HepG2 (cell line): Measurements from ENCODE around the gene POSTN. TPM values are rescaled to one million over a fixed set of nuclear protein-coding genes. Genes with fewer than 3 reads are reported as not detected.

Experiments
- ATAC-seq: fragments of 200-7000 bp; cut with Tn5 transposase; 3 replicates; pipeline ENCODE4 v1.9.1; 2020; ENCODE audit warnings: mild to moderate bottlenecking, moderate library complexity
- BruUV-seq: library from RNA; stranded (reverse); fragments of 400-500 nt; replicated peaks from 2 replicates; lab custom pipeline; 2021; lab: Mats Ljungman, UMichigan
- CTCF ChIA-PET: fragments of 300-600 bp; formaldehyde crosslinking; extraction: SDS; loops from one replicate; lab custom pipeline; 2021; ENCODE audit warnings: low total read pairs, inconsistent platforms, low intra/inter-chr PET ratio; lab: Yijun Ruan, JAX
- POLR2A ChIA-PET: fragments of 350-600 bp; sonication (Branson Sonifier 250); formaldehyde crosslinking; loops from one replicate; lab custom pipeline; 2020; ENCODE audit warnings: antibody characterized with exemption, inconsistent platforms; lab: Yijun Ruan, JAX
- DNase-seq: peaks from one replicate; pipeline ENCODE4 v3.0.0-alpha.2; 2015; ENCODE audit warnings: low spot score
- FAIRE-seq: peaks from 3 replicates; lab custom pipeline; 2011; peaks lifted over from hg19 to GRCh38; lab: Jason Lieb, UNC
- H2AFZ ChIP-seq: one replicate; pipeline ENCODE4 v1.6.1; 2011; ENCODE audit warnings: low read length, inconsistent platforms
- H3K27ac ChIP-seq: fragments of 300-600 bp; 3 replicates; pipeline ENCODE4 v1.8.0; 2011; ENCODE audit warnings: mixed run types, mild to moderate bottlenecking, mixed read lengths, low read length, inconsistent platforms; ENCODE audit not compliant: insufficient read depth; ENCODE audit errors: extremely low read length
- H3K27me3 ChIP-seq, 2 experiments: fragments of 200-600 bp in 1 of 2; 2 replicates in 1 of 2; 3 replicates in 1 of 2; pipeline versions ENCODE4 v1.6.0 to v1.8.0; 2011; ENCODE audit warnings: low read length in 2 of 2, mild to moderate bottlenecking in 2 of 2, moderate library complexity in 2 of 2, inconsistent platforms in 1 of 2; ENCODE audit not compliant: insufficient read depth in 2 of 2, control insufficient read depth in 1 of 2
- H3K36me3 ChIP-seq, 2 experiments: fragments of 200-600 bp in 1 of 2; replicated peaks in 1 of 2; 2 replicates in 1 of 2; 3 replicates in 1 of 2; pipeline versions ENCODE4 v1.5.1 to v1.8.0; 2011; ENCODE audit warnings: low read length in 2 of 2, inconsistent platforms in 1 of 2; ENCODE audit not compliant: insufficient read depth in 2 of 2, control insufficient read depth in 1 of 2
- H3K4me1 ChIP-seq: 2 replicates; pipeline ENCODE4 v1.5.1; 2012; ENCODE audit warnings: low read length, inconsistent platforms; ENCODE audit not compliant: insufficient read depth
- H3K4me2 ChIP-seq: 2 replicates; pipeline ENCODE4 v1.6.0; 2011; ENCODE audit warnings: low read depth, low read length, inconsistent platforms
- H3K4me3 ChIP-seq, 3 experiments: fragments of 200-600 bp in 1 of 3; sonication (generic), shearing (Covaris generic) in 1 of 3; replicated peaks in 1 of 3; 2 replicates each; pipeline ENCODE4 v1.5.1; 2011 to 2016; ENCODE audit warnings: low read length in 3 of 3, inconsistent platforms in 2 of 3, low read depth in 2 of 3, mild to moderate bottlenecking in 2 of 3, control low read depth in 1 of 3, mixed read lengths in 1 of 3; ENCODE audit not compliant: insufficient read depth in 1 of 3
- H3K79me2 ChIP-seq: one replicate; pipeline ENCODE4 v1.6.1; 2011; ENCODE audit warnings: low read length, inconsistent platforms; ENCODE audit not compliant: insufficient read depth
- H3K9ac ChIP-seq: 2 replicates; pipeline ENCODE4 v1.6.0; 2011; ENCODE audit warnings: mild to moderate bottlenecking, low read depth, low read length, inconsistent platforms; ENCODE audit not compliant: insufficient read depth
- H3K9me3 ChIP-seq: 2 replicates; pipeline ENCODE4 v1.5.1; 2012; ENCODE audit warnings: mild to moderate bottlenecking, low read length
- H4K20me1 ChIP-seq: 2 replicates; pipeline ENCODE4 v1.6.0; 2011; ENCODE audit warnings: inconsistent platforms, mild to moderate bottlenecking, low read length, moderate library complexity; ENCODE audit not compliant: insufficient read depth
- ARNT2 ChIP-seq: sonication (generic); formaldehyde crosslinking; IDR thresholded peaks from 2 replicates; pipeline ENCODE4 v1.8.0; 2022; ENCODE audit warnings: mild to moderate bottlenecking, low read depth, missing genetic modification reagents, moderate library complexity
- DR1 ChIP-seq: sonication (generic); formaldehyde crosslinking; IDR thresholded peaks from 2 replicates; pipeline ENCODE4 v1.8.0; 2021; ENCODE audit warnings: mild to moderate bottlenecking, missing genetic modification reagents, inconsistent platforms
- HBP1 ChIP-seq: IDR thresholded peaks from 2 replicates; pipeline ENCODE4 v1.6.1; 2016; ENCODE audit warnings: low read depth, control low read depth
- KDM5A ChIP-seq: fragments of 200-600 bp; sonication (generic); IDR thresholded peaks from 2 replicates; pipeline ENCODE4 v1.7.0; 2018; ENCODE audit warnings: antibody characterized with exemption, mild to moderate bottlenecking, low read length, borderline replicate concordance
- POGZ ChIP-seq: sonication (generic); formaldehyde crosslinking; IDR thresholded peaks from 2 replicates; pipeline ENCODE4 v1.4.0; 2020; ENCODE audit warnings: mild to moderate bottlenecking, missing genetic modification reagents
- POLR2A ChIP-seq, 2 experiments: IDR thresholded peaks; 2 replicates each; pipeline ENCODE4 v1.6.1; 2011; ENCODE audit warnings: low read depth in 2 of 2, low read length in 2 of 2, mild to moderate bottlenecking in 1 of 2, moderate library complexity in 1 of 2; ENCODE audit not compliant: insufficient read depth in 1 of 2
- RBM22 ChIP-seq: fragments of 200-400 bp; formaldehyde crosslinking; optimal IDR thresholded peaks from 2 replicates; pipeline ENCODE3; 2017; ENCODE audit warnings: mild to moderate bottlenecking, low read length, moderate library complexity
- REST ChIP-seq, 2 experiments: IDR thresholded peaks; 2 replicates each; pipeline ENCODE4 v1.6.1; 2011 to 2012; ENCODE audit warnings: low read length in 2 of 2, borderline replicate concordance in 1 of 2, low read depth in 1 of 2, mild to moderate bottlenecking in 1 of 2, moderate library complexity in 1 of 2
- RORA ChIP-seq: sonication (generic); formaldehyde crosslinking; IDR thresholded peaks from 2 replicates; pipeline ENCODE4 v1.5.0; 2020; ENCODE audit warnings: mild to moderate bottlenecking, missing genetic modification reagents, moderate library complexity
- SP1 ChIP-seq, 2 experiments: fragments of 450-650 bp in 1 of 2; sonication (generic) in 1 of 2; formaldehyde crosslinking in 1 of 2; IDR thresholded peaks; 2 replicates each; pipeline versions ENCODE4 v1.4.0 to v1.6.1; 2016 to 2020; ENCODE audit warnings: missing genetic modification reagents in 1 of 2
- ZBTB34 ChIP-seq: sonication (generic); formaldehyde crosslinking; IDR thresholded peaks from 2 replicates; pipeline ENCODE4 v1.8.0; 2022; ENCODE audit warnings: mild to moderate bottlenecking, missing genetic modification reagents
- ZBTB46 ChIP-seq: sonication (generic); formaldehyde crosslinking; IDR thresholded peaks from 2 replicates; pipeline ENCODE4 v1.4.0; 2020; ENCODE audit warnings: mild to moderate bottlenecking, missing genetic modification reagents, borderline replicate concordance
- ZNF550 ChIP-seq: sonication (generic); formaldehyde crosslinking; IDR thresholded peaks from 2 replicates; pipeline ENCODE4 v1.4.0; 2020; ENCODE audit warnings: mild to moderate bottlenecking, missing genetic modification reagents, borderline replicate concordance
- ZNF614 ChIP-seq: IDR thresholded peaks from 2 replicates; pipeline ENCODE4 v1.6.1; 2018; ENCODE audit warnings: missing biosample characterization, missing genetic modification reagents, inconsistent platforms, borderline replicate concordance
- ZNF75D ChIP-seq: sonication (generic); formaldehyde crosslinking; IDR thresholded peaks from 2 replicates; pipeline ENCODE4 v1.8.1; 2023; ENCODE audit warnings: missing genetic modification reagents, mild to moderate bottlenecking, borderline replicate concordance
- ZNF891 ChIP-seq: sonication (generic); formaldehyde crosslinking; IDR thresholded peaks from 2 replicates; pipeline ENCODE4 v1.5.0; 2020; ENCODE audit warnings: mild to moderate bottlenecking, missing genetic modification reagents
- WGBS: methylation state at CpG from one replicate; pipeline ENCODE4 v1.1.6; 2017; ENCODE audit warnings: low lambda C conversion rate; 5-methylcytosine and 5-hydroxymethylcytosine counted together
- in situ Hi-C: cut with HindIII; loops from 2 replicates; pipeline ENCODE4 v1.10.0; 2017; ENCODE audit warnings: low pct_unique_long_range_greater_than_20kb; ENCODE audit not compliant: extremely low pct_ligation_motif_present
- intact Hi-C: fragments of 100-400 bp; cut with micrococcal nuclease; formaldehyde crosslinking; loops from one replicate; pipeline ENCODE4 v1.10.0; 2022; ENCODE audit not compliant: unreplicated experiment
- polyA plus RNA-seq, 8 experiments: library from polyadenylated mRNA; depleted of rRNA in 3 of 8; stranded (reverse) in 7 of 8; unstranded in 1 of 8; fragments of >200 nt; fragmentation: Illumina TruSeq in 4 of 8; extraction: Trizol in 4 of 8; gene quantifications; 2 replicates each; pipeline versions ENCODE4 v1.2.1 to v1.2.3, GENCODE V29; 2011 to 2016; ENCODE audit warnings: low read depth in 4 of 8, missing spikeins in 1 of 8, mixed read lengths in 1 of 8; ENCODE audit not compliant: insufficient read depth in 1 of 8
- total RNA-seq, 5 experiments: library from RNA; depleted of rRNA; stranded (reverse); fragments of >200 nt; fragmentation: Illumina TruSeq; extraction: Trizol; gene quantifications; 2 replicates each; pipeline ENCODE4 v1.2.3, GENCODE V29; 2016; ENCODE audit warnings: low read depth in 1 of 5

The POSTN gene
- total and polyA plus RNA-seq, 2 of the 13 experiments (the other 11 are each of a cell fraction or from before 2014, with no cell fraction given), result not detected

GRCh38 chr13:37585541-37585940 is 13.0 kb downstream of the POSTN start:
- in situ Hi-C loops, result no loop called here
- no peak overlapping the region for H3K27ac ChIP-seq
- no peak overlapping the region for H3K4me2 ChIP-seq
- no peak overlapping the region for H3K4me3 ChIP-seq
- no peaks in the 10 kb centered on the region for H3K9me3 ChIP-seq
- no peaks in the 10 kb centered on the region for H3K4me1 ChIP-seq
- no peak for FAIRE-seq
- 0% methylated on average over 1 of the region's 1 CpG for WGBS
- no peaks in the 10 kb centered on the region for H3K36me3 ChIP-seq
- no peaks in the 10 kb centered on the region; a peak in 1 of 5 replicates for H3K27me3 ChIP-seq
- H3K79me2 ChIP-seq, result no peaks in the 10 kb centered on the region
- ChIA-PET CTCF (no interaction called here), POLR2A (no interaction called here)
- no peak overlapping the region for H3K9ac ChIP-seq
- BruUV-seq, result no TSS peak
- no peaks in the 10 kb centered on the region for H4K20me1 ChIP-seq
- no peak overlapping the region for H2AFZ ChIP-seq
- ATAC-seq, result no peak
- no peak for DNase-seq
- intact Hi-C loops, result no loop called here
- TF ChIP-seq DR1 (CRISPR knock-in tag) (no peak), KDM5A (no peak), HBP1 (CRISPR knock-in tag) (no peak), RORA (CRISPR knock-in tag) (no peak), ZNF75D (CRISPR knock-in tag) (no peak), ZBTB46 (CRISPR knock-in tag) (no peak), ZNF550 (CRISPR knock-in tag) (no peak), SP1 (IDR thresholded peaks at IDR 0.05) (no peak), SP1 (CRISPR knock-in tag; IDR thresholded peaks at IDR 0.05) (no peak), POLR2A (IDR thresholded peaks at IDR 0.05; ENCODE audit: insufficient read depth in 1 of 2, low read depth in 2 of 2, low read length in 2 of 2) (no peak), ZNF891 (CRISPR knock-in tag) (no peak), POGZ (CRISPR knock-in tag) (no peak), REST (IDR thresholded peaks at IDR 0.05; ENCODE audit: borderline replicate concordance in 1 of 2, low read depth in 1 of 2, low read length in 2 of 2) (no peak), ARNT2 (CRISPR knock-in tag) (no peak), ZBTB34 (CRISPR knock-in tag) (no peak), RBM22 (no peak), ZNF614 (CRISPR knock-in tag) (no peak)
